HG03103 (cell line): ENCODE measurements around the gene CACNA1F.

Experiments
- ATAC-seq: cut with Tn5 transposase; IDR thresholded peaks from one replicate; pipeline ENCODE4 v1.9.1; 2021; ENCODE audit warnings: low read depth; ENCODE audit not compliant: unreplicated experiment

The CACNA1F gene

GRCh38 chrX:49231333-49232000, 1.7 kb downstream of the CACNA1F start:
- ATAC-seq, result no peak

GRCh38 chrX:49230500-49231232, 2.5 kb downstream of the CACNA1F start:
- no peak for ATAC-seq

GRCh38 chrX:49228185-49228584, 5.0 kb downstream of the CACNA1F start:
- no peak for ATAC-seq

DNA sequence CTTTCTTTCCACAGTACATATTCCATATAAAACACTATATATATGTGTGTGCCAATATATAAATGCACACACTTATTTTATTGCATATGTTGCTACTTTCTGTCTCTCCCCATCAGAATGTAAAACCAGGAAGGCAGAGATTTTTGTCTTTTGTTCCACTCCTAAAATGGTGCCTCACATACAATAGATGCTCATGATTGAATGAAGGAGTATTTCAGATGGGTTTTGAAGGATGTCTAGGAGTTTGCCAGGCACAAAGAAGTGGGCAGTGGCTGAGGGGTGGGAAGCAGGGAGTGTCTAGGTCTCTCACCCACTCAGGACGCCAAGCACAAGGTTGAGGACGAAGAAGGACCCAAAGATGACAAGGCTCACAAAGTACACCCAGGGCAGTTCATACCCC, 5.4 kb downstream of the CACNA1F start:
- no peak for ATAC-seq

- no peak for ATAC-seq
Measured at GRCh38 chrX:49226946-49227345, 6.2 kb downstream of the CACNA1F start.

- ATAC-seq, result no peak
Measured at GRCh38 chrX:49225858-49226257, 7.3 kb downstream of the CACNA1F start.

DNA sequence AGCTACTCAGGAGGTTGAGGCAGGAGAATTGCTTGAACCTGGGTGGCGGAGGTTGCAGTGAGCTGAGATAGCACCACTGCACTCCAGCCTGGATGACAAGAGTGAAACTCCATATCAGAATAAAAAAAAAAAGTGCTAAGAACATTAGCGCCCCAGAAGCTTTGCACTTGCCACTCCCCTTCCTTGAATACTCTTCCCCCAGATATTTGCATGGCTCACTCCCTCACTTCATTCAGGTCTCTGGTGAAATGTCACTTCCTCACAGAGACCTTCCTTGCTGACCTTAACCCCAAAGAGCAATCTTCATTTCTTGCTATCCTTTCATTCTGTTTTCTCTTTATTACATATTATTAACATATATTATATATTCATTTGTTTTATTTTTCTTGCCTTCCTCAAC, 11.3 kb downstream of the CACNA1F start:
- ATAC-seq, result no peak

GRCh38 chrX:49220100-49220499, 13.0 kb downstream of the CACNA1F start:
- ATAC-seq, result no peak

DNA sequence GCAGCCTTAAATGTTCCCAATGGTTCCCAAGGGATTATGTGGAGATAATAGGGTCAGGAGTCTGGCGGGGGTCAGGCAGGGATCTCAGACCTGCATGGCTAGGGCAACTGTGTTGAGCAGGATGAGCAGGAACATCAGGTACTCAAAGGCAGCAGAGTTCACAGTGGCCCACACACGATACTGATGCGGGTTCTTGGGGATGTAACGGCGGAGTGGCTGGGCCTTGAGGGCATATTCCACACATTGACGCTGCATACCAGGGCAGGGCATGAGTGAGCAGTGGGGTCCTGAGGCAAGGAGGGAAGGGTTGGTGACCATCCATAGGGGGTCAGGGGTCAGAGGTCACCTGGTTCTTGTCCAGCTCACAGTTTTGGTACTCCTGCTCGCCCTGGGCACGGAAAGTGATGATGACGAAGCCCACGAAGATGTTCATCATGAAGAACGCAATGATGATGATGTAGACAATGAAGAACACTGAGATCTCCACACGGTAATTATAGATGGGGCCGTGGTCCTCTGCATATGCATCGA, 18.1 kb downstream of the CACNA1F start:
- no peak for ATAC-seq

DNA sequence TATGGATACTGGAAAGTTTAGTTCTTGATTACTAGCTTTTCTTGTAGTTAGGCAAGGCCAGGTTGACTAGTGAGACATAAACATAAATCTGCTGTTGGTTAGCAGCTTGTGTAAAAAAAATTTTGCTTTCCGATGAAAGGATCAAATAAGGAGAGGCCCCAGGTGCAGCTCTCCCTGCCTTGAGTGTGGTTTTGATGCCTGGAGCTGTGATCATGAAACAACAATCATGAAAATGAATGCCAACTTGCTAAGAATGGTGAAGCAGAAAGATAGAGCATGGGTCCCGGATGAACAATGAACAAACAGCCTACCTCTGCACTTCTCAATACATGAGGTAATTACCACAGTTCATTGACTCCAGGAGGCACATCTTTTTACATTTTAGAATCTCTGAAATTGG, 18.7 kb downstream of the CACNA1F start:
- no peak for ATAC-seq

GRCh38 chrX:49212861-49213260, 20.3 kb downstream of the CACNA1F start:
- ATAC-seq, result no peak

- ATAC-seq, result no peak
Measured at GRCh38 chrX:49212209-49212608, 20.9 kb downstream of the CACNA1F start.

DNA sequence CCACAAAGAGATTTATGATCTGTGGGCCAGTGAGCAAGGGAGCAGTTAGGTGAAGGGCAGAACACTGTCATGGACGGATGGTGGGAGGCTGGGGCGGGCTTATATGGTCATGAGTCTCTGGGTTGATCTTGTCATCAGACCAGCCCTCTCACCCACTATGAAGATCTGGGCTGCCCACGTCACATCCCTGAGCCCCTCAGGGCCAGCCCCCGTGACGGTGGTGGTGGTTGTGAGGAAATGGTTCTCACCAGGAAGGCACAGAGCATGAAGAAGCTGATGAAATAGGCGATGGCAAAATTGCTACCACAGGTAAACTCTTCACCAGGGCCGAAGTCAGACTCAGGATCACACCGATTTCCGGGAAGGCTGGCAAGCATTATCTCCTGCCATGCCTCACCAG, 22.1 kb downstream of the CACNA1F start:
- ATAC-seq, result no peak

DNA sequence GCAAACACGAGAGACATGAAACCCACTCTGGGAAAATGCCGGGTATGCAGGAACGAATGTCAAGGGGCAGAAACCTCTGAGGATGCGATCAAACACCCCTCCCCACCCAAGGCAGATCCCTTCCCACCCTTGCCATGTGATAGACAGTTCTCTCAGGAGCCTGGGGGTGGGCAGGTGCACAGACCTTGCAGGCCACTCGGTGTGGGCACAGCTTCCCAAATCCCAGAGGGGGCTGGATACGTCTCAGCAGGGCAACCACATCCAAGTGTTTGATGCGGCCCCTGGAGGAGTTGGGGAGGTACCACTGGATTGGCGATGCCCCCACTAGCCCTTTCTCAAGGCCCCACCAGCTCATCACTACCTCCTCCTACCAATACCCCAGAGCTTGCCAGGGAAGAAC, 22.7 kb downstream of the CACNA1F start:
- ATAC-seq, result no peak

DNA sequence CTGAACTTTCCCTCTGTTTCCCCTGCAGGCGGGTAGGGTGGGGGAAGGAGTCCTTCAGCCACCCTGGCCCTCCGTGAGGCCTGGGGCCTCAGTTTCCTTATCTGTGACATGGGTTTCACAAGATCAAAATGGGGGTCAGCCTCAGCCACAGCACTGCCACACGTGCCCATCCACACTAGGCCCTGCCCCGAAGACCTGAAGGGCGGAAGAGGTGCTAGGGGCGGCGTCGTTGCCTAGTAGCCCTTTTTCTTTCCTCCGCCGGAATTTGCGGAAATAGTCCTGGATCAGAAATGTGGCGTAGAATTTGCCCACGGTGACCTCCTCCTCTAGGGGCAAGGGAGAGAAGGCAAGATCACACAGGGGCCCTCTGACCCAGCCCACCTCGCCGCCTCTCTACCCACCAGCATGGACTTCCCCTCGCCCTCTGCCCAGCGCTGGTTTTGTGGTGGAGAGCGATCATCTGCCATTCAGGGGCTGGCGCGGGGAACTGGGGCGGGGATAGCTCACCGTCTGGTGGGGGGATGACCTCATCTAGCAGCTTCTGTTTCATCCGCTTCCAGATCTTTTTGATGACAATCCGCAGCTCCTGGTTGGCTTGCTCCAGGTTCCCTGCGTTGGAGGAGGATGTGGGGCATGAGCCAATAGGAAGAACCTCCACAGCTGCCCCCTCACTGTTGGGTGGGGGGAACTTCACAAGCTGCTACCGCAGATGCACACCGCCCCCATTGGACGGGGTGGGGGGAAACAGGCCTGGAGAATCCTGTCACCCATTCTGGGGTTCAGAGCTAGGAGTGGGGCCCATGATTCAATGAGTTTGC, 23.5 kb downstream of the CACNA1F start:
- ATAC-seq, result no peak

DNA sequence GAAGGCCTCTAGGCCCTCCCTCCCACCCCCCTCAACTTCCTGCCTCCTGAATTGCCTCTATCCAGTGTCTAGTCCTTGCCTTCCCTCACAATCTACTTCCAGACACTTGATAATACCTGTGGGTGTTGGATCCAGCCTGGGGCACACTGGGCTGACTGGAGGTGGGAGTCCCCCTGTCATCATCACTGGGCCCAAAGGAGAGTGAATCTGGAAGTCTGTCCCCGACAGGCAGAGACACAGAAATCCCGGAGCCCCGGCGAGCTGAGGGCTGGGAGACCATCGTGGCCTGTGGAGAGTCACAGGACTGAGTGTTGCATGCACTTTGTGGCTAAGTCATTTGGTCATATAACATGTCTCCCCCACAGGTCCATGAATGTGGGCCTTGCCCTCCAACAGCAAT, 24.7 kb downstream of the CACNA1F start:
- ATAC-seq, result no peak

DNA sequence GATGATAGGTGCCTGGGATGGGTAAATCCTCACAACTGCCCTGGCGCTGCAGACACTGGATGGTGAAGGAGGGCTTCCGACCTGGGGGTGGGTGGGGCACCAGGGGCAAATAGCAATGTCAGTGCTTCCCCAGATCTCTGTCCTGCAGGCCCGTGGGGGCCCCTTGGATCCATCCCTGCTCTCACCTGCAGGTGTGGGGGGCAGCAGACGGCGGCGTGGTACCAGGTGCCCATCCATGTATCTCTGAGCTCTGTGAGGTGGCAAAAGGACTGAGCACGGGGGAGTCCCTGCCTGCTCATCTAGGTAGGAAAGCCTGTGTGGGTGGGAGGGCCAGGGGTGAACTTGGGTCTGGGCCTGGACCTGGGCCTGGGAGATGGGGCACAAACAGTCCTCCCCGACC, 26.6 kb downstream of the CACNA1F start:
- ATAC-seq, result no peak

- no peak for ATAC-seq
Measured at GRCh38 chrX:49205443-49205842, 27.7 kb downstream of the CACNA1F start.

GRCh38 chrX:49204709-49205108, 28.4 kb downstream of the CACNA1F start:
- ATAC-seq, result no peak

GRCh38 chrX:49204017-49204416, 29.1 kb downstream of the CACNA1F start:
- no peak for ATAC-seq

- ATAC-seq, result no peak
Measured at GRCh38 chrX:49203536-49203935, 29.6 kb downstream of the CACNA1F start.
